Caco-2 (cell line): ENCODE measurements around the gene CD1E. TPM values are rescaled to one million over a fixed set of nuclear protein-coding genes. Genes with fewer than 3 reads are reported as not detected.

Experiments
- BruUV-seq: library from RNA; stranded (reverse); fragments of 400-500 nt; replicated peaks from 2 replicates; lab custom pipeline; 2021; lab: Mats Ljungman, UMichigan
- CTCF ChIA-PET: fragments of 300-600 bp; sonication (Branson Sonifier 250); formaldehyde crosslinking; loops from one replicate; lab custom pipeline; 2022; ENCODE audit warnings: antibody characterized with exemption; lab: Charles Lee
- POLR2A ChIA-PET: fragments of 300-600 bp; sonication (Branson Sonifier 250); formaldehyde crosslinking; loops from one replicate; lab custom pipeline; 2022; ENCODE audit warnings: antibody characterized with exemption; lab: Charles Lee
- DNase-seq, 2 experiments: peaks; one replicate each; pipeline versions ENCODE4 v3.0.0 to v3.0.0-alpha.2; 2020 to 2022
- H3K27me3 ChIP-seq: replicated peaks from 2 replicates; pipeline ENCODE4 v1.6.0; 2011; ENCODE audit warnings: low read length; ENCODE audit not compliant: control insufficient read depth, insufficient read depth
- H3K36me3 ChIP-seq: 2 replicates; pipeline ENCODE4 v1.5.1; 2011; ENCODE audit warnings: low read length; ENCODE audit not compliant: control insufficient read depth, insufficient read depth
- H3K4me1 ChIP-seq: fragments of 250-450 bp; sonication (Bioruptor Pico); 2 replicates; pipeline ENCODE4 v1.5.1; 2020; ENCODE audit warnings: mild to moderate bottlenecking
- H3K4me3 ChIP-seq: 2 replicates; pipeline ENCODE4 v1.5.1; 2011; ENCODE audit warnings: low read depth, mild to moderate bottlenecking, control low read depth, low read length
- H3K9me3 ChIP-seq: fragments of 250-450 bp; sonication (Bioruptor Pico); 2 replicates; pipeline ENCODE4 v1.5.1; 2020; ENCODE audit warnings: mild to moderate bottlenecking, moderate library complexity
- H3K27ac Mint-ChIP-seq: one replicate; pipeline ENCODE4 v1.8.0; 2022; ENCODE audit warnings: mixed read lengths; ENCODE audit not compliant: unreplicated experiment
- H3K27me3 Mint-ChIP-seq: one replicate; pipeline ENCODE4 v1.8.0; 2022; ENCODE audit warnings: mixed read lengths; ENCODE audit not compliant: insufficient read depth, unreplicated experiment
- H3K36me3 Mint-ChIP-seq: one replicate; pipeline ENCODE4 v1.8.0; 2022; ENCODE audit warnings: mild to moderate bottlenecking, mixed read lengths; ENCODE audit not compliant: insufficient read depth, unreplicated experiment
- H3K4me1 Mint-ChIP-seq: one replicate; pipeline ENCODE4 v1.8.0; 2022; ENCODE audit warnings: low read depth, mixed read lengths; ENCODE audit not compliant: unreplicated experiment
- H3K4me3 Mint-ChIP-seq: one replicate; pipeline ENCODE4 v1.8.0; 2022; ENCODE audit warnings: mild to moderate bottlenecking, moderate library complexity, mixed read lengths; ENCODE audit not compliant: unreplicated experiment
- H3K9me3 Mint-ChIP-seq: one replicate; pipeline ENCODE4 v1.8.0; 2022; ENCODE audit warnings: mixed read lengths; ENCODE audit not compliant: unreplicated experiment
- intact Hi-C: fragments of 100-400 bp; cut with micrococcal nuclease; formaldehyde crosslinking; loops from one replicate; pipeline ENCODE4 v1.10.0; 2022; ENCODE audit not compliant: unreplicated experiment
- total RNA-seq: library from RNA; stranded (reverse); gene quantifications from 2 replicates; pipeline ENCODE4 v1.2.3, GENCODE V29; 2022
- TF ChIP-seq, protein P1 (sequence below), 2 experiments: fragments of 200-600 bp in 1 of 2; IDR thresholded peaks; 1 replicate in 1 of 2; 2 replicates in 1 of 2; pipeline versions ENCODE4 v1.5.1 to v1.8.0; 2011 to 2022; ENCODE audit warnings: antibody characterized with exemption in 1 of 2, control low read depth in 1 of 2, inconsistent platforms in 1 of 2, low read depth in 1 of 2, low read length in 1 of 2, mild to moderate bottlenecking in 1 of 2, moderate library complexity in 1 of 2; ENCODE audit not compliant: insufficient read depth in 1 of 2, severe bottlenecking in 1 of 2, unreplicated experiment in 1 of 2

Gene CD1E
- total RNA-seq, 1 experiment from 2014 or later = not detected

DNA sequence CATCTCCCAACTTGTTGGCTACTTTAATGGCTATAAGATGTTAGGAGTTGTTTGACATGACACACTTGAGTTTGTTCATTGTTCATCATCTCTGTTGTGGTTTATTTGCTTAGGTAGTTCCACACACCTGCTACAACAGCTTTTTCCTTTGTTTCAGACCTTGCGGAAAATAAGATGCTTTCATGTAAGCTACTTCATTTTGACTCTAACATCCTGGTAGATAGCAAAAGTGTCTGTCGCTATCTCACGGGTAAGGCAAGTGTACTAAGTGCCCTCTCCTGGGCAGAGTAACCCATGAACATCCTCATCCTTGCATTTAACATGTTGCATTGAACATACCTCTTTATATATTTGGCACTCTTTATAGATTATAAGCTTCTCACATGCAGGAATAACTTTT lies 47.2 kb downstream of the CD1E start:
- H3K4me1 ChIP-seq = no peaks in the 10 kb centered on the region
- no peaks in the 10 kb centered on the region for H3K4me1 Mint-ChIP-seq
- no peaks in the 10 kb centered on the region for H3K9me3 ChIP-seq
- no peaks in the 10 kb centered on the region for H3K36me3 Mint-ChIP-seq
- no peaks in the 10 kb centered on the region for H3K36me3 ChIP-seq
- BruUV-seq = no TSS peak
- no peaks in the 10 kb centered on the region for H3K9me3 Mint-ChIP-seq
- TF ChIP-seq, protein P1, sequence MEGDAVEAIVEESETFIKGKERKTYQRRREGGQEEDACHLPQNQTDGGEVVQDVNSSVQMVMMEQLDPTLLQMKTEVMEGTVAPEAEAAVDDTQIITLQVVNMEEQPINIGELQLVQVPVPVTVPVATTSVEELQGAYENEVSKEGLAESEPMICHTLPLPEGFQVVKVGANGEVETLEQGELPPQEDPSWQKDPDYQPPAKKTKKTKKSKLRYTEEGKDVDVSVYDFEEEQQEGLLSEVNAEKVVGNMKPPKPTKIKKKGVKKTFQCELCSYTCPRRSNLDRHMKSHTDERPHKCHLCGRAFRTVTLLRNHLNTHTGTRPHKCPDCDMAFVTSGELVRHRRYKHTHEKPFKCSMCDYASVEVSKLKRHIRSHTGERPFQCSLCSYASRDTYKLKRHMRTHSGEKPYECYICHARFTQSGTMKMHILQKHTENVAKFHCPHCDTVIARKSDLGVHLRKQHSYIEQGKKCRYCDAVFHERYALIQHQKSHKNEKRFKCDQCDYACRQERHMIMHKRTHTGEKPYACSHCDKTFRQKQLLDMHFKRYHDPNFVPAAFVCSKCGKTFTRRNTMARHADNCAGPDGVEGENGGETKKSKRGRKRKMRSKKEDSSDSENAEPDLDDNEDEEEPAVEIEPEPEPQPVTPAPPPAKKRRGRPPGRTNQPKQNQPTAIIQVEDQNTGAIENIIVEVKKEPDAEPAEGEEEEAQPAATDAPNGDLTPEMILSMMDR (IDR thresholded peaks at IDR 0.05; ENCODE audit: insufficient read depth in 1 of 2, low read depth in 1 of 2, low read length in 1 of 2, severe bottlenecking in 1 of 2, unreplicated experiment in 1 of 2) = no peak
- H3K27ac Mint-ChIP-seq = no peak overlapping the region
- no peaks in the 10 kb centered on the region for H3K27me3 ChIP-seq
- ChIA-PET CTCF (no interaction called here), POLR2A (no interaction called here)
- intact Hi-C loops = no loop called here
- H3K4me3 ChIP-seq = no peak overlapping the region
- H3K4me3 Mint-ChIP-seq = no peak overlapping the region
- DNase-seq = no peak
- peaks cover 3% of the 10 kb centered on the region for H3K27me3 Mint-ChIP-seq

DNA sequence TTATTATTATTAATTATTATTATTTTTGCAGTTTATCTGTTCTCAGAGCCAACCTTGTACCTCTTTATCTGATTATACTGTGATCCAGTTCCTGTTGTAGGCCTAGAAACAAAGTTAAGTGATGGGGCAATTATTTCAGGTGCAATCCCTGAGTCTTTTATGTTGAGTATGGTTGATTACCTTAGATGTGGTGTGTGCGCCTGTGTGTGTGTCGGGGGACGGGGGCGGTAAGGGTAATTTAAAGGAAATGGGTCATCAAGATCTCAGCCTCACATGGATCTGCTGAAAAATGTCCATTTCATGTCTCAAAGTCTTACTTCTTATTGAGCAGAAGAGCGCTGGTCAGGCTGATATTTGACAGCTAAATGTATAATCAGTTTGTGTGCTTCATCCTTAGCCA lies 53.4 kb downstream of the CD1E start:
- Histone ChIP-seq H3K4me1 (no peaks in the 10 kb centered on the region), H3K4me3 (no peak overlapping the region), H3K9me3 (no peaks in the 10 kb centered on the region), H3K27me3 (no peaks in the 10 kb centered on the region), H3K36me3 (no peaks in the 10 kb centered on the region)
- DNase-seq = no peak
- Mint-ChIP-seq H3K27me3 (peaks cover 3% of the 10 kb centered on the region), H3K9me3 (no peaks in the 10 kb centered on the region), H3K27ac (no peak overlapping the region), H3K4me1 (no peaks in the 10 kb centered on the region), H3K4me3 (no peak overlapping the region), H3K36me3 (no peaks in the 10 kb centered on the region)
- ChIA-PET POLR2A (no interaction called here), CTCF (no interaction called here)
- intact Hi-C loops = no loop called here
- TF ChIP-seq, protein P1 (IDR thresholded peaks at IDR 0.05; ENCODE audit: insufficient read depth in 1 of 2, low read depth in 1 of 2, low read length in 1 of 2, severe bottlenecking in 1 of 2, unreplicated experiment in 1 of 2) = no peak
- BruUV-seq = no TSS peak

Other genes starting within 250 kb of the CD1E start
- gene CD1D, start 173.0 kb upstream of the CD1E start, total RNA-seq = not detected in 2 replicates
- not detected in 2 replicates for gene CD1A, start 99.5 kb upstream of the CD1E start, total RNA-seq
- gene CD1C, start 64.0 kb upstream of the CD1E start, total RNA-seq = not detected in 2 replicates
- not detected in 2 replicates for gene CD1B, start 22.4 kb upstream of the CD1E start, total RNA-seq
- gene OR10T2, start 45.6 kb downstream of the CD1E start, total RNA-seq = not detected in 2 replicates
- gene OR10K2, start 72.3 kb downstream of the CD1E start, total RNA-seq = not detected in 2 replicates
- not detected in 2 replicates for gene OR10K1, start 107.9 kb downstream of the CD1E start, total RNA-seq
- not detected in 2 replicates for gene OR10R2, start 118.3 kb downstream of the CD1E start, total RNA-seq
- not detected in 2 replicates for gene OR6Y1, start 200.5 kb downstream of the CD1E start, total RNA-seq
- gene OR6P1, start 216.7 kb downstream of the CD1E start, total RNA-seq = not detected in 2 replicates
- not detected in 2 replicates for gene OR10X1, start 226.0 kb downstream of the CD1E start, total RNA-seq